Ovary (tissue), 3 donors: ENCODE data around the gene GRID1.

ENCODE experiments used
- EP300 ChIP-seq: sonication (generic); formaldehyde crosslinking; IDR thresholded peaks from one replicate; pipeline ENCODE4 v1.6.1; 2017; ENCODE audit warnings: antibody characterized with exemption
- POLR2A ChIP-seq: fragments of 450-650 bp; IDR thresholded peaks from one replicate; pipeline ENCODE4 v1.6.1; 2017; ENCODE audit warnings: antibody characterized with exemption, mild to moderate bottlenecking, moderate library complexity
- TF ChIP-seq, protein P1 (sequence below), 3 donors: fragments of 450-650 bp in 2 of 3; fragments of 200-600 bp in 1 of 3; IDR thresholded peaks; one replicate each; pipeline versions ENCODE4 v1.5.1 to v1.8.0; 2016 to 2022; ENCODE audit warnings: antibody characterized with exemption in 3 of 3, mild to moderate bottlenecking in 1 of 3
- donor health status: DM: no; HTN: no; CAD: no.

DNA sequence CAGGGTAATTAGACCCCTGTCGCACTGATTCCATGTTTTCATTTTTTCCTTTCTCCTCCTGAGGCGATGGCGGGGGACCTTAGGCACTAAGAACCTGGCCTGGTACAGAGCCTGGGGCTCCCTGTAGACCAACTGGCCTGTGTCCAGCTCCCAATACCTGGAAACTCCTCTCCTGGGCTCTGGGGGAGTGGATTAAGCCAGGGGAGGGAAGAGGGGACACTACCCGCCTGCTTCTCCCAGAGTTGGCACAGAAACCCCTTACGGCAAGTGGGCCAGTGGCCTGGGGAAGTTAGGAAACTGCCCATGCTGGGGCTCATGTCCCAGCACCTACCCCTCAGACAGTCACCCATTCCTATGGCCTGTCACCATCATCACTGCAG, 121.6 kb downstream of the GRID1 start:
- TF ChIP-seq, protein P1, sequence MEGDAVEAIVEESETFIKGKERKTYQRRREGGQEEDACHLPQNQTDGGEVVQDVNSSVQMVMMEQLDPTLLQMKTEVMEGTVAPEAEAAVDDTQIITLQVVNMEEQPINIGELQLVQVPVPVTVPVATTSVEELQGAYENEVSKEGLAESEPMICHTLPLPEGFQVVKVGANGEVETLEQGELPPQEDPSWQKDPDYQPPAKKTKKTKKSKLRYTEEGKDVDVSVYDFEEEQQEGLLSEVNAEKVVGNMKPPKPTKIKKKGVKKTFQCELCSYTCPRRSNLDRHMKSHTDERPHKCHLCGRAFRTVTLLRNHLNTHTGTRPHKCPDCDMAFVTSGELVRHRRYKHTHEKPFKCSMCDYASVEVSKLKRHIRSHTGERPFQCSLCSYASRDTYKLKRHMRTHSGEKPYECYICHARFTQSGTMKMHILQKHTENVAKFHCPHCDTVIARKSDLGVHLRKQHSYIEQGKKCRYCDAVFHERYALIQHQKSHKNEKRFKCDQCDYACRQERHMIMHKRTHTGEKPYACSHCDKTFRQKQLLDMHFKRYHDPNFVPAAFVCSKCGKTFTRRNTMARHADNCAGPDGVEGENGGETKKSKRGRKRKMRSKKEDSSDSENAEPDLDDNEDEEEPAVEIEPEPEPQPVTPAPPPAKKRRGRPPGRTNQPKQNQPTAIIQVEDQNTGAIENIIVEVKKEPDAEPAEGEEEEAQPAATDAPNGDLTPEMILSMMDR (IDR thresholded peaks at IDR 0.05) = no peak
- TF ChIP-seq EP300 (no peak), POLR2A (no peak)
